HCT116 (cell line): ENCODE results near the gene RBM20. TPM values are rescaled to one million over a fixed set of nuclear protein-coding genes. Genes with fewer than 3 reads are reported as not detected.

ENCODE experiments used
- ATAC-seq: fragments of 200-7000 bp; cut with Tn5 transposase; 2 replicates; pipeline ENCODE4 v1.9.1; 2020; ENCODE audit warnings: mild to moderate bottlenecking, moderate library complexity
- BruUV-seq: library from RNA; stranded (reverse); fragments of 400-500 nt; replicated peaks from 2 replicates; lab custom pipeline; 2021; lab: Mats Ljungman, UMichigan
- CTCF ChIA-PET: fragments of 300-600 bp; sonication (Branson Sonifier 250); formaldehyde crosslinking; loops from one replicate; lab custom pipeline; 2021; ENCODE audit warnings: antibody characterized with exemption; lab: Charles Lee
- POLR2A ChIA-PET: fragments of 300-600, 350-600 bp; sonication (Branson Sonifier 250); formaldehyde crosslinking; loops from one replicate; lab custom pipeline; 2021; ENCODE audit warnings: antibody characterized with exemption; lab: Charles Lee
- RAD21 ChIA-PET, 2 experiments: fragments of 300-600 bp; sonication (Branson Sonifier 250); formaldehyde crosslinking; loops; one replicate each; lab custom pipeline; 2023; ENCODE audit warnings: low total read pairs in 2 of 2; ENCODE audit not compliant: uncharacterized antibody in 2 of 2, unreplicated experiment in 2 of 2, low non-redundant PET in 1 of 2; lab: Charles Lee
- DNase-seq: peaks from one replicate; pipeline ENCODE4 v3.0.0-alpha.2; 2010; ENCODE audit warnings: low read depth, low spot score
- H2AFZ ChIP-seq: fragments of 200-600 bp; shearing (Covaris generic), sonication (generic); 2 replicates; pipeline ENCODE4 v1.6.1; 2017; ENCODE audit warnings: low read depth, mixed run types, mixed read lengths, antibody characterized with exemption, low read length; ENCODE audit not compliant: poor library complexity, severe bottlenecking
- H3K27ac ChIP-seq: 2 replicates; pipeline ENCODE4 v1.5.1; 2012; ENCODE audit warnings: low read depth, low read length
- H3K27me3 ChIP-seq: fragments of 200-600 bp; sonication (generic); 2 replicates; pipeline ENCODE4 v1.6.1; 2016; ENCODE audit warnings: mixed run types, low read length, mixed read lengths; ENCODE audit not compliant: insufficient read depth
- H3K36me3 ChIP-seq, 2 experiments: fragments of 200-500 bp in 1 of 2; fragments of 200-600 bp in 1 of 2; sonication (Bioruptor generic) in 1 of 2; sonication (generic) in 1 of 2; 2 replicates each; pipeline versions ENCODE4 v1.5.1 to v1.6.1; 2014 to 2016; ENCODE audit warnings: low read length in 2 of 2, inconsistent platforms in 1 of 2, mixed read lengths in 1 of 2, mixed run types in 1 of 2; ENCODE audit not compliant: insufficient read depth in 2 of 2, control insufficient read depth in 1 of 2
- H3K4me1 ChIP-seq, 2 experiments: fragments of 200-600 bp in 1 of 2; sonication (generic) in 1 of 2; 2 replicates each; pipeline versions ENCODE4 v1.5.1 to v1.6.1; 2012 to 2017; ENCODE audit warnings: low read length in 2 of 2, inconsistent platforms in 1 of 2, mild to moderate bottlenecking in 1 of 2, mixed read lengths in 1 of 2, mixed run types in 1 of 2, moderate library complexity in 1 of 2; ENCODE audit not compliant: insufficient read depth in 2 of 2, control insufficient read depth in 1 of 2
- H3K4me2 ChIP-seq: fragments of 200-600 bp; sonication (generic); 2 replicates; pipeline ENCODE4 v1.6.1; 2017; ENCODE audit warnings: mixed run types, low read length, mixed read lengths
- H3K4me3 ChIP-seq, 2 experiments: fragments of 200-600 bp in 1 of 2; sonication (generic) in 1 of 2; replicated peaks in 1 of 2; 2 replicates each; pipeline ENCODE4 v1.5.1; 2011 to 2016; ENCODE audit warnings: low read length in 2 of 2, control low read depth in 1 of 2, low read depth in 1 of 2, mild to moderate bottlenecking in 1 of 2, mixed read lengths in 1 of 2, mixed run types in 1 of 2
- H3K79me2 ChIP-seq: fragments of 200-600 bp; sonication (generic); 2 replicates; pipeline ENCODE4 v1.6.1; 2017; ENCODE audit warnings: mild to moderate bottlenecking, mixed run types, low read length, moderate library complexity, mixed read lengths; ENCODE audit not compliant: insufficient read depth
- H3K9ac ChIP-seq: fragments of 200-600 bp; sonication (generic); 2 replicates; pipeline ENCODE4 v1.6.1; 2016; ENCODE audit warnings: low read length, mixed read lengths
- H3K9me2 ChIP-seq: fragments of 200-600 bp; sonication (generic), shearing (Covaris generic); 2 replicates; pipeline ENCODE4 v1.6.1; 2017; ENCODE audit warnings: mixed run types, mild to moderate bottlenecking, moderate library complexity; ENCODE audit not compliant: insufficient read depth
- H3K9me3 ChIP-seq, 2 experiments: fragments of 200-500 bp in 1 of 2; fragments of 200-600 bp in 1 of 2; sonication (Bioruptor generic) in 1 of 2; sonication (generic) in 1 of 2; 2 replicates each; pipeline ENCODE4 v1.6.1; 2014 to 2017; ENCODE audit warnings: low read length in 2 of 2, mixed read lengths in 2 of 2, inconsistent platforms in 1 of 2, low read depth in 1 of 2, mild to moderate bottlenecking in 1 of 2, mixed run types in 1 of 2, moderate library complexity in 1 of 2; ENCODE audit not compliant: control insufficient read depth in 1 of 2, insufficient read depth in 1 of 2
- H4K20me1 ChIP-seq: fragments of 200-600 bp; sonication (generic), shearing (Covaris generic); 2 replicates; pipeline ENCODE4 v1.6.1; 2017; ENCODE audit warnings: mixed run types, mild to moderate bottlenecking, moderate library complexity; ENCODE audit not compliant: insufficient read depth
- CEBPB ChIP-seq: IDR thresholded peaks from 2 replicates; pipeline ENCODE4 v1.6.1; 2012; ENCODE audit warnings: low read depth
- EGR1 ChIP-seq: IDR thresholded peaks from 2 replicates; pipeline ENCODE4 v1.6.1; 2012; ENCODE audit warnings: low read depth
- ELF1 ChIP-seq: IDR thresholded peaks from 2 replicates; pipeline ENCODE4 v1.6.1; 2012; ENCODE audit warnings: low read depth, borderline replicate concordance
- EZH2 ChIP-seq: fragments of 200-600 bp; sonication (generic); IDR thresholded peaks from 2 replicates; pipeline ENCODE4 v1.6.1; 2017; ENCODE audit warnings: antibody characterized with exemption, mixed run types
- FOSL1 ChIP-seq: IDR thresholded peaks from 2 replicates; pipeline ENCODE4 v1.6.1; 2012; ENCODE audit warnings: low read depth
- MAX ChIP-seq: IDR thresholded peaks from 2 replicates; pipeline ENCODE4 v1.6.1; 2012
- POLR2A ChIP-seq: IDR thresholded peaks from 2 replicates; pipeline ENCODE4 v1.7.0; 2011; ENCODE audit warnings: borderline replicate concordance; ENCODE audit not compliant: insufficient read depth, insufficient read length; ENCODE audit errors: extremely low read depth
- POLR2AphosphoS5 ChIP-seq: IDR thresholded peaks from 2 replicates; pipeline ENCODE4 v1.6.1; 2011; ENCODE audit warnings: mild to moderate bottlenecking, low read depth, low read length, moderate library complexity
- RAD21 ChIP-seq: IDR thresholded peaks from 2 replicates; pipeline ENCODE4 v1.6.1; 2012; ENCODE audit warnings: low read depth, mild to moderate bottlenecking
- SIN3A ChIP-seq: IDR thresholded peaks from 2 replicates; pipeline ENCODE4 v1.6.1; 2012; ENCODE audit warnings: low read depth
- SP1 ChIP-seq: IDR thresholded peaks from 2 replicates; pipeline ENCODE4 v1.6.1; 2012; ENCODE audit warnings: low read depth
- SRF ChIP-seq: IDR thresholded peaks from 2 replicates; pipeline ENCODE4 v1.6.1; 2012; ENCODE audit warnings: low read depth
- TCF7L2 ChIP-seq: IDR thresholded peaks from 2 replicates; pipeline ENCODE4 v1.7.0; 2011; ENCODE audit warnings: borderline replicate concordance, inconsistent platforms; ENCODE audit not compliant: insufficient read depth, insufficient read length; ENCODE audit errors: extremely low read depth
- YY1 ChIP-seq: IDR thresholded peaks from 2 replicates; pipeline ENCODE4 v1.6.1; 2011; ENCODE audit warnings: low read length, low read depth, moderate library complexity, mild to moderate bottlenecking; ENCODE audit not compliant: insufficient replicate concordance; ENCODE audit errors: extremely low read depth
- ZBTB33 ChIP-seq: IDR thresholded peaks from 2 replicates; pipeline ENCODE4 v1.6.1; 2011; ENCODE audit warnings: mild to moderate bottlenecking, low read length, moderate library complexity; ENCODE audit not compliant: insufficient replicate concordance; ENCODE audit errors: extremely low read depth
- ZFX ChIP-seq: fragments of 450-650 bp; IDR thresholded peaks from 2 replicates; pipeline ENCODE4 v1.6.1; 2017
- ZNF274 ChIP-seq: fragments of 200-500 bp; sonication (Bioruptor generic); IDR thresholded peaks from 2 replicates; pipeline ENCODE4 v1.6.1; 2014; ENCODE audit warnings: mild to moderate bottlenecking, low read depth, low read length, inconsistent platforms
- intact Hi-C: fragments of 100-400 bp; cut with micrococcal nuclease; formaldehyde crosslinking; loops from 2 replicates; pipeline ENCODE4 v1.10.0; 2022
- total RNA-seq: library from RNA; stranded (reverse); gene quantifications from one replicate; pipeline ENCODE4 v1.2.1, GENCODE V29; 2021; ENCODE audit not compliant: unreplicated experiment
- TF ChIP-seq, protein P1 (sequence below): IDR thresholded peaks from 2 replicates; pipeline ENCODE4 v1.6.1; 2012; ENCODE audit warnings: low read depth
- TF ChIP-seq, protein P2 (sequence below): IDR thresholded peaks from 2 replicates; pipeline ENCODE4 v1.6.1; 2012

RBM20 gene
- total RNA-seq, 1 experiment from 2014 or later: 2.0 TPM

DNA sequence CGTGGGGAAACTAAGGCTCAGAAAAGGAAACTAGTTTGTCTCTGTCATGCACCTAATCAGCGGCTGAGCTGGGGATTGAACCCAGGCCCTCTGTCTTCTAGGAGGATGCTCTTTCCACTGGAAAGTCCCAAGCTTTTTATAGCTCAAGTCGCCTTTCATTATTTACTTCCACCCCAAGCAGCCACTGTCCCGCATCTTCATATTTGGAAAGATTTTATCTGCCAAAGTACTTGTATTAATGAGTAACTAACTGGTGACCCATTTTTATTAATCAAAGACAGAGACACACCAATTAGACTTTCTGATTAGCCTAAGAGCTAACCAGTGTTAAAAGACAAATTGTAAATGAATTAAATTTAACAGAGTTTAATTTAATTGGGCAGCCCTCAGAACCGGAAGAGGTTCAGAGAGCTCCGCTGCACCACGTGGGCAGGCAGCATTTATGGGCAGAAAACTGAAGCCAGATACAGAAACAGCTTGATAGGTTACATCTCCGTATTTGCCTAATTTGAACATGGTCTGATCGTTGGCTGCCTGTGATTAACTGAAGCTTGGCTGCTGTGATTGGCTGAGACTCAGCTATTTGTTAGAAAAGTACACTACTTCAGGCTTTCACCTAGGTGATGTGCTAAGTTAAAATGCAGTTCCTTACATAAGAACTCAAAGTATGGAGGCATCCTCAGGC, 149.1 kb downstream of the RBM20 start:
- Histone ChIP-seq H3K4me2 (no peak overlapping the region), H3K27ac (no peak overlapping the region), H3K9ac (no peak overlapping the region), H3K36me3 (no peaks in the 10 kb centered on the region), H3K27me3 (no peaks in the 10 kb centered on the region), H3K9me2 (no peaks in the 10 kb centered on the region), H3K4me1 (no peaks in the 10 kb centered on the region), H3K9me3 (no peaks in the 10 kb centered on the region), H4K20me1 (no peaks in the 10 kb centered on the region), H2AFZ (no peak overlapping the region), H3K4me3 (no peak overlapping the region), H3K79me2 (no peaks in the 10 kb centered on the region)
- no peak for ATAC-seq
- no TSS peak for BruUV-seq
- DNase-seq: no peak
- ChIA-PET CTCF (no interaction called here), POLR2A (no interaction called here), RAD21 (no interaction called here)
- TF ChIP-seq CEBPB (no peak), POLR2AphosphoS5 (no peak), SIN3A (no peak), RAD21 (no peak), TCF7L2 (no peak), ZNF274 (no peak), SP1 (no peak), ZBTB33 (no peak), EGR1 (no peak), POLR2A (no peak), YY1 (no peak), FOSL1 (no peak), EZH2 (no peak), ELF1 (no peak), SRF (no peak), MAX (no peak), ZFX (no peak)
- TF ChIP-seq, protein P1, sequence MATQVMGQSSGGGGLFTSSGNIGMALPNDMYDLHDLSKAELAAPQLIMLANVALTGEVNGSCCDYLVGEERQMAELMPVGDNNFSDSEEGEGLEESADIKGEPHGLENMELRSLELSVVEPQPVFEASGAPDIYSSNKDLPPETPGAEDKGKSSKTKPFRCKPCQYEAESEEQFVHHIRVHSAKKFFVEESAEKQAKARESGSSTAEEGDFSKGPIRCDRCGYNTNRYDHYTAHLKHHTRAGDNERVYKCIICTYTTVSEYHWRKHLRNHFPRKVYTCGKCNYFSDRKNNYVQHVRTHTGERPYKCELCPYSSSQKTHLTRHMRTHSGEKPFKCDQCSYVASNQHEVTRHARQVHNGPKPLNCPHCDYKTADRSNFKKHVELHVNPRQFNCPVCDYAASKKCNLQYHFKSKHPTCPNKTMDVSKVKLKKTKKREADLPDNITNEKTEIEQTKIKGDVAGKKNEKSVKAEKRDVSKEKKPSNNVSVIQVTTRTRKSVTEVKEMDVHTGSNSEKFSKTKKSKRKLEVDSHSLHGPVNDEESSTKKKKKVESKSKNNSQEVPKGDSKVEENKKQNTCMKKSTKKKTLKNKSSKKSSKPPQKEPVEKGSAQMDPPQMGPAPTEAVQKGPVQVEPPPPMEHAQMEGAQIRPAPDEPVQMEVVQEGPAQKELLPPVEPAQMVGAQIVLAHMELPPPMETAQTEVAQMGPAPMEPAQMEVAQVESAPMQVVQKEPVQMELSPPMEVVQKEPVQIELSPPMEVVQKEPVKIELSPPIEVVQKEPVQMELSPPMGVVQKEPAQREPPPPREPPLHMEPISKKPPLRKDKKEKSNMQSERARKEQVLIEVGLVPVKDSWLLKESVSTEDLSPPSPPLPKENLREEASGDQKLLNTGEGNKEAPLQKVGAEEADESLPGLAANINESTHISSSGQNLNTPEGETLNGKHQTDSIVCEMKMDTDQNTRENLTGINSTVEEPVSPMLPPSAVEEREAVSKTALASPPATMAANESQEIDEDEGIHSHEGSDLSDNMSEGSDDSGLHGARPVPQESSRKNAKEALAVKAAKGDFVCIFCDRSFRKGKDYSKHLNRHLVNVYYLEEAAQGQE: no peak
- TF ChIP-seq, protein P2, sequence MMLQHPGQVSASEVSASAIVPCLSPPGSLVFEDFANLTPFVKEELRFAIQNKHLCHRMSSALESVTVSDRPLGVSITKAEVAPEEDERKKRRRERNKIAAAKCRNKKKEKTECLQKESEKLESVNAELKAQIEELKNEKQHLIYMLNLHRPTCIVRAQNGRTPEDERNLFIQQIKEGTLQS: no peak
- intact Hi-C loops: no loop called here
